ENCODE data around the gene PLAGL1. TPM values are rescaled to one million over a fixed set of nuclear protein-coding genes. Genes with fewer than 3 reads are reported as not detected.

PLAGL1 gene
- total and polyA plus RNA-seq, 7 donors: 9.8 to 31.3 (median 14.4) TPM

DNA sequence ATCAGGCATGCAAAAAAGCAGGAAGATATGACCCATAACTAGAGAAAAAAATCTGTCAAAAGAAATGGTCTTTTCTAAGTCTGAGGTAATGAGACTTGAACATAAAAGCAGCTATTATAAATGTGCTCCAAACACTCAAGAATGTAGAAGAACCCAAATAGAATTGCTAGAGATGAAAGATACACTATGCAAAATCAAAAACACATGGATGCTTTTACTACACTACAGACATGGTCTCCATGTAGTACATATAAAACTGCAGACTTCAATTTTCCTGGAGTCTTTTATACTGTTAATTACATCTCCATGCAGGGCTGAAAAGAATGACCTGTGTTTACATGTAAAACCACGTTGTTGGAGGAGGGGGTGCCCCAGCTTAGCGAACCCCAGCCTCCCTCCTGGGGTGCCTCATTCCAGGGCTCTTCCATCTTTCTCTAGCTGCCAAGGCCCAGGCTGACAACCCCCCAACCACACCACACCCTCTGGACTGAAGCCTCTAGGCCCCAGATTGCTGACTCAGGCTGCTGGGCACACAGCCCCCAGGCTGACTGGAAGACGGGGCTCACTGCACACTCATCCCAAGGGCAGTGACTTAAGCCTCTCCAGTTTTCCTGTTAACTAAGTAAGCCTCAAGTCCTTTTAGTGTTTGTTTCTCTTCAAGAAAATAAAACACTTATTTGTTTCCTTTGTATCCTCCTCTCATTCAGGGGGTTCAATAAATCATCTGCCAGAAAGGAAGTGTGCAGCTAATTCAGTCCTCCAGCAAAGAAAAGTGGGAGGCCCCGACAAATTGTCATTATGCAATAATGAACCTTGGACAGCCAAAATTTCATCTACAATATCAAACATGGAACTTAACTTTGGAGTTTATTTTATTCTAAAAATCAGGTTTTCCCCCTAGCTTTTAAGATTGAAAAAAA, 26.0 kb upstream of the PLAGL1 start:
- no peak overlapping the region for H3K27ac ChIP-seq
- no peak for TF ChIP-seq POLR2A (IDR thresholded peaks at IDR 0.05)
- TF ChIP-seq, protein P1, sequence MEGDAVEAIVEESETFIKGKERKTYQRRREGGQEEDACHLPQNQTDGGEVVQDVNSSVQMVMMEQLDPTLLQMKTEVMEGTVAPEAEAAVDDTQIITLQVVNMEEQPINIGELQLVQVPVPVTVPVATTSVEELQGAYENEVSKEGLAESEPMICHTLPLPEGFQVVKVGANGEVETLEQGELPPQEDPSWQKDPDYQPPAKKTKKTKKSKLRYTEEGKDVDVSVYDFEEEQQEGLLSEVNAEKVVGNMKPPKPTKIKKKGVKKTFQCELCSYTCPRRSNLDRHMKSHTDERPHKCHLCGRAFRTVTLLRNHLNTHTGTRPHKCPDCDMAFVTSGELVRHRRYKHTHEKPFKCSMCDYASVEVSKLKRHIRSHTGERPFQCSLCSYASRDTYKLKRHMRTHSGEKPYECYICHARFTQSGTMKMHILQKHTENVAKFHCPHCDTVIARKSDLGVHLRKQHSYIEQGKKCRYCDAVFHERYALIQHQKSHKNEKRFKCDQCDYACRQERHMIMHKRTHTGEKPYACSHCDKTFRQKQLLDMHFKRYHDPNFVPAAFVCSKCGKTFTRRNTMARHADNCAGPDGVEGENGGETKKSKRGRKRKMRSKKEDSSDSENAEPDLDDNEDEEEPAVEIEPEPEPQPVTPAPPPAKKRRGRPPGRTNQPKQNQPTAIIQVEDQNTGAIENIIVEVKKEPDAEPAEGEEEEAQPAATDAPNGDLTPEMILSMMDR (IDR thresholded peaks at IDR 0.05): no peak
- no peak for TF ChIP-seq POLR2AphosphoS5 (IDR thresholded peaks at IDR 0.05)
- no peak for TF ChIP-seq EP300 (IDR thresholded peaks at IDR 0.05)

DNA sequence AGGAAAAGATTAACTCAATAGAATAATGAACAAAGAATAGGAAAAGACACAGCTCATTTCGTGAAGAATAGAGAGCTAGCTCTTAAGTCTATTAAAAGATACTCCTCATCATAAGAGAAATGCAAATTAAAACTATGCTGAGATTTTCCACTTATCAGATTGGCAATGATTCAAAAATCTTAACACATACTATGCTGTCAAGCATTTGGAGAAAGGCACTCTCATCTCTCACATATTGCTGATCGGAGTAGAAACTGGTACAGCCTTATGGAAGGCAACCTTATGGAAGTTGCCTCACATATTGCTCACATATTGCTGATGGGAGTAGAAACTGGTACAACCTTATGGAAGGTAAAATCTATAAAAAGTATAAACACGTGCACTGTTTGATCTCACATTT, 21.4 kb upstream of the PLAGL1 start:
- no peaks in the 10 kb centered on the region for H3K27me3 ChIP-seq
- WGBS, 2 donors: 32 to 72% methylated on average over 3 of the region's 3 CpGs
- no peak for DNase-seq
- H3K4me3 ChIP-seq: no peak overlapping the region
- H3K9me3 ChIP-seq: peaks cover 0 to 1% (median 0%) of the 10 kb centered on the region in 4 donors
- no peaks in the 10 kb centered on the region for H3K36me3 ChIP-seq
- no peak overlapping the region for H3K27ac ChIP-seq
- no peaks in the 10 kb centered on the region for H3K4me1 ChIP-seq
- TF ChIP-seq POLR2AphosphoS5 (IDR thresholded peaks at IDR 0.05) (no peak), EP300 (IDR thresholded peaks at IDR 0.05) (no peak), POLR2A (IDR thresholded peaks at IDR 0.05) (no peak)
- TF ChIP-seq, protein P1 (IDR thresholded peaks at IDR 0.05): no peak
- intact Hi-C loops (cut with DNase I): no loop called here

More for the DNA sequence above, 26.0 kb upstream of the PLAGL1 start:
- H3K4me1 ChIP-seq: peaks cover 0 to 10% (median 1%) of the 10 kb centered on the region in 4 donors
- H3K9me3 ChIP-seq: peaks cover 0 to 1% (median 0%) of the 10 kb centered on the region in 4 donors
- DNase-seq: no peak
- no peaks in the 10 kb centered on the region for H3K27me3 ChIP-seq
- intact Hi-C loops (cut with DNase I): no loop called here
- H3K4me3 ChIP-seq: no peak overlapping the region
- no peaks in the 10 kb centered on the region for H3K36me3 ChIP-seq
- WGBS, 2 donors: 66 to 79% methylated on average over 4 of the region's 4 CpGs

DNA sequence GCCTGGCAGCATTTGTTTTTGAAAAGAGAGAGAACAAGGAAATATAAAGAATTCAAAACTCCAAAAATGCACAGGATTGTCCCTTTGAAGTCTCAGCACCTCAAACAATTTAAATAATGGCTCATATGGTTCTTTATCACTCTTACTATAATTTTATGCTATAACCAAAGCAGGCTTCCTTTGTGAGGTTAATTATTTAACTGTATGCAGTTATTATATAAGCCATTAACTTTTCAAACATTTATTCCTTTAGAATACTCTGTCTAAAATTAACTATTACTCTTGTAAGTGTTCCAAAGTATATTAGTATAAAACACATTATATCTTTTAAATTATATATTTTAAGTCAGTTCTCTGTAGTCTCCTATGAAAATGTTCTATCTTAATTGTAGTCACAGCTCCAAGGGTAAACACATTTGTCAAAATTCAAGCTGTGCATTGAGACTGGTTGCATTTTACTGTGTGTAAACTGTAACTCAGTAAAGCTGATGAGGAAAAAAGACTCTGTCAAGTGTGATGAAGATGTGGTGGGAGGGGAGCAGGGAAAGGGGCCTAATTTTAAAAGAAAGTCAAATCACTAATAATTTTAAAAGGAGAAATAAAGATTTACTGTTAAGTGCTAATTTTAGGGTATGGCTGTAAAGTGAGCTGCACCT, 20.0 kb upstream of the PLAGL1 start:
- no peaks in the 10 kb centered on the region for H3K36me3 ChIP-seq
- no peak for DNase-seq
- H3K4me3 ChIP-seq: no peak overlapping the region
- peaks cover 0 to 1% (median 0%) of the 10 kb centered on the region in 4 donors for H3K9me3 ChIP-seq
- no peaks in the 10 kb centered on the region for H3K27me3 ChIP-seq
- TF ChIP-seq, protein P1 (IDR thresholded peaks at IDR 0.05): no peak
- no peak for TF ChIP-seq POLR2AphosphoS5 (IDR thresholded peaks at IDR 0.05)
- TF ChIP-seq POLR2A (IDR thresholded peaks at IDR 0.05): no peak
- TF ChIP-seq EP300 (IDR thresholded peaks at IDR 0.05): no peak
- H3K4me1 ChIP-seq: no peaks in the 10 kb centered on the region
- H3K27ac ChIP-seq: no peak overlapping the region
- intact Hi-C loops (cut with DNase I): no loop called here

DNA sequence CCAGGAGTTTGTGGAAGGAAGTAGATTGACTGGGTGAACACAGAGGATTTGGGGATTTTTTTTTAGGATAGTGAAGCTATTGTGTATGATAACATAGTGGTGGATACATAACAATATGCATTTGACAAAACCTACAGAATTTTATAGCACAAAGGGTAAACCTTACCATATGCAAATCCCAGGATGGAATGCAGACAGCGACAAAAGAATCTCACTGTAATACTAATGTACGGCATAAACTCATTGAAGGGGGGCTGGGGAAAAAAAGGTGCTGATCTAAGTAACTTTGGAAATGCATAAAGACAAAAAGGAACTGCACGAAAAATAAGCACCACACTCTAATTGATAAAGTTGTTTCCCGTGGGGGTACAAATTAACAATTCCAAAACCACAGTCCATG, 15.2 kb upstream of the PLAGL1 start:
- no peak for DNase-seq
- Histone ChIP-seq H3K27ac (no peak overlapping the region), H3K4me3 (no peak overlapping the region), H3K4me1 (no peaks in the 10 kb centered on the region), H3K27me3 (no peaks in the 10 kb centered on the region), H3K9me3 (no peaks in the 10 kb centered on the region), H3K36me3 (no peaks in the 10 kb centered on the region)
- WGBS, 2 donors: 94 to 97% methylated on average over 4 of the region's 4 CpGs
- intact Hi-C loops (cut with DNase I): no loop called here
- TF ChIP-seq EP300 (IDR thresholded peaks at IDR 0.05) (no peak), POLR2AphosphoS5 (IDR thresholded peaks at IDR 0.05) (no peak), POLR2A (IDR thresholded peaks at IDR 0.05) (no peak)
- TF ChIP-seq, protein P1 (IDR thresholded peaks at IDR 0.05): no peak
